Measurements from ENCODE around the gene FBXL19.

The FBXL19 gene

GRCh38 chr16:30902029-30902972 lies 21.1 kb upstream of the FBXL19 start (continued):
- no peak for TF ChIP-seq ZNF280D (tag by site-specific recombination; IDR thresholded peaks at IDR 0.05)
- TF ChIP-seq, protein P1, sequence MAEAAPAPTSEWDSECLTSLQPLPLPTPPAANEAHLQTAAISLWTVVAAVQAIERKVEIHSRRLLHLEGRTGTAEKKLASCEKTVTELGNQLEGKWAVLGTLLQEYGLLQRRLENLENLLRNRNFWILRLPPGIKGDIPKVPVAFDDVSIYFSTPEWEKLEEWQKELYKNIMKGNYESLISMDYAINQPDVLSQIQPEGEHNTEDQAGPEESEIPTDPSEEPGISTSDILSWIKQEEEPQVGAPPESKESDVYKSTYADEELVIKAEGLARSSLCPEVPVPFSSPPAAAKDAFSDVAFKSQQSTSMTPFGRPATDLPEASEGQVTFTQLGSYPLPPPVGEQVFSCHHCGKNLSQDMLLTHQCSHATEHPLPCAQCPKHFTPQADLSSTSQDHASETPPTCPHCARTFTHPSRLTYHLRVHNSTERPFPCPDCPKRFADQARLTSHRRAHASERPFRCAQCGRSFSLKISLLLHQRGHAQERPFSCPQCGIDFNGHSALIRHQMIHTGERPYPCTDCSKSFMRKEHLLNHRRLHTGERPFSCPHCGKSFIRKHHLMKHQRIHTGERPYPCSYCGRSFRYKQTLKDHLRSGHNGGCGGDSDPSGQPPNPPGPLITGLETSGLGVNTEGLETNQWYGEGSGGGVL (tag by site-specific recombination; IDR thresholded peaks at IDR 0.05) = 0 out of 2 replicates have a peak, but pooled peaks have one; percentile 15
- no peak for TF ChIP-seq ZNF776 (tag by site-specific recombination; IDR thresholded peaks at IDR 0.05; ENCODE audit: borderline replicate concordance)
- no peak for TF ChIP-seq RBAK (tag by site-specific recombination; IDR thresholded peaks at IDR 0.05)
- TF ChIP-seq ZSCAN4 (tag by site-specific recombination; IDR thresholded peaks at IDR 0.05) = no peak
- no peak for TF ChIP-seq ZNF768 (tag by site-specific recombination; IDR thresholded peaks at IDR 0.05)
- no peak for TF ChIP-seq ZNF555 (tag by site-specific recombination; conservative IDR thresholded peaks at IDR 0.05)
- TF ChIP-seq, protein P2, sequence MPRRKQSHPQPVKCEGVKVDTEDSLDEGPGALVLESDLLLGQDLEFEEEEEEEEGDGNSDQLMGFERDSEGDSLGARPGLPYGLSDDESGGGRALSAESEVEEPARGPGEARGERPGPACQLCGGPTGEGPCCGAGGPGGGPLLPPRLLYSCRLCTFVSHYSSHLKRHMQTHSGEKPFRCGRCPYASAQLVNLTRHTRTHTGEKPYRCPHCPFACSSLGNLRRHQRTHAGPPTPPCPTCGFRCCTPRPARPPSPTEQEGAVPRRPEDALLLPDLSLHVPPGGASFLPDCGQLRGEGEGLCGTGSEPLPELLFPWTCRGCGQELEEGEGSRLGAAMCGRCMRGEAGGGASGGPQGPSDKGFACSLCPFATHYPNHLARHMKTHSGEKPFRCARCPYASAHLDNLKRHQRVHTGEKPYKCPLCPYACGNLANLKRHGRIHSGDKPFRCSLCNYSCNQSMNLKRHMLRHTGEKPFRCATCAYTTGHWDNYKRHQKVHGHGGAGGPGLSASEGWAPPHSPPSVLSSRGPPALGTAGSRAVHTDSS (tag by site-specific recombination; IDR thresholded peaks at IDR 0.05) = no peak
- TF ChIP-seq, protein P3, sequence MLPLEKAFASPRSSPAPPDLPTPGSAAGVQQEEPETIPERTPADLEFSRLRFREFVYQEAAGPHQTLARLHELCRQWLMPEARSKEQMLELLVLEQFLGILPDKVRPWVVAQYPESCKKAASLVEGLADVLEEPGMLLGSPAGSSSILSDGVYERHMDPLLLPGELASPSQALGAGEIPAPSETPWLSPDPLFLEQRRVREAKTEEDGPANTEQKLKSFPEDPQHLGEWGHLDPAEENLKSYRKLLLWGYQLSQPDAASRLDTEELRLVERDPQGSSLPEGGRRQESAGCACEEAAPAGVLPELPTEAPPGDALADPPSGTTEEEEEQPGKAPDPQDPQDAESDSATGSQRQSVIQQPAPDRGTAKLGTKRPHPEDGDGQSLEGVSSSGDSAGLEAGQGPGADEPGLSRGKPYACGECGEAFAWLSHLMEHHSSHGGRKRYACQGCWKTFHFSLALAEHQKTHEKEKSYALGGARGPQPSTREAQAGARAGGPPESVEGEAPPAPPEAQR (tag by site-specific recombination; IDR thresholded peaks at IDR 0.05) = no peak
- TF ChIP-seq ZEB2 (tag by site-specific recombination; IDR thresholded peaks at IDR 0.05) = 0 out of 2 replicates have a peak, but pooled peaks have one; percentile 22
- no peak for TF ChIP-seq ZNF248 (tag by site-specific recombination; IDR thresholded peaks at IDR 0.05)
- TF ChIP-seq ZBTB48 (tag by site-specific recombination; IDR thresholded peaks at IDR 0.05) = no peak
- TF ChIP-seq KLF17 (tag by site-specific recombination; IDR thresholded peaks at IDR 0.05) = peak; percentile 67
- TF ChIP-seq ZNF394 (tag by site-specific recombination; IDR thresholded peaks at IDR 0.05; ENCODE audit: borderline replicate concordance) = no peak; the same call in 1 of the 2 replicates
- TF ChIP-seq KLF16 (tag by site-specific recombination; IDR thresholded peaks at IDR 0.05) = no peak
- TF ChIP-seq, protein P4, sequence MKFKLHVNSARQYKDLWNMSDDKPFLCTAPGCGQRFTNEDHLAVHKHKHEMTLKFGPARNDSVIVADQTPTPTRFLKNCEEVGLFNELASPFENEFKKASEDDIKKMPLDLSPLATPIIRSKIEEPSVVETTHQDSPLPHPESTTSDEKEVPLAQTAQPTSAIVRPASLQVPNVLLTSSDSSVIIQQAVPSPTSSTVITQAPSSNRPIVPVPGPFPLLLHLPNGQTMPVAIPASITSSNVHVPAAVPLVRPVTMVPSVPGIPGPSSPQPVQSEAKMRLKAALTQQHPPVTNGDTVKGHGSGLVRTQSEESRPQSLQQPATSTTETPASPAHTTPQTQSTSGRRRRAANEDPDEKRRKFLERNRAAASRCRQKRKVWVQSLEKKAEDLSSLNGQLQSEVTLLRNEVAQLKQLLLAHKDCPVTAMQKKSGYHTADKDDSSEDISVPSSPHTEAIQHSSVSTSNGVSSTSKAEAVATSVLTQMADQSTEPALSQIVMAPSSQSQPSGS (tag by site-specific recombination; IDR thresholded peaks at IDR 0.05; ENCODE audit: low read depth) = no peak
- 0 out of 2 replicates have a peak, but pooled peaks have one; percentile 33 for TF ChIP-seq ZNF24 (tag by site-specific recombination; IDR thresholded peaks at IDR 0.05)
- TF ChIP-seq ZNF501 (tag by site-specific recombination; IDR thresholded peaks at IDR 0.05) = no peak
- TF ChIP-seq ZSCAN5A (tag by site-specific recombination; IDR thresholded peaks at IDR 0.05) = peak; percentile 59; the same call in 1 of the 2 replicates
- no peak for TF ChIP-seq ZNF777 (tag by site-specific recombination; IDR thresholded peaks at IDR 0.05; ENCODE audit: borderline replicate concordance)
- no peak for TF ChIP-seq GFI1B (tag by site-specific recombination; IDR thresholded peaks at IDR 0.05)
- TF ChIP-seq, protein P5, sequence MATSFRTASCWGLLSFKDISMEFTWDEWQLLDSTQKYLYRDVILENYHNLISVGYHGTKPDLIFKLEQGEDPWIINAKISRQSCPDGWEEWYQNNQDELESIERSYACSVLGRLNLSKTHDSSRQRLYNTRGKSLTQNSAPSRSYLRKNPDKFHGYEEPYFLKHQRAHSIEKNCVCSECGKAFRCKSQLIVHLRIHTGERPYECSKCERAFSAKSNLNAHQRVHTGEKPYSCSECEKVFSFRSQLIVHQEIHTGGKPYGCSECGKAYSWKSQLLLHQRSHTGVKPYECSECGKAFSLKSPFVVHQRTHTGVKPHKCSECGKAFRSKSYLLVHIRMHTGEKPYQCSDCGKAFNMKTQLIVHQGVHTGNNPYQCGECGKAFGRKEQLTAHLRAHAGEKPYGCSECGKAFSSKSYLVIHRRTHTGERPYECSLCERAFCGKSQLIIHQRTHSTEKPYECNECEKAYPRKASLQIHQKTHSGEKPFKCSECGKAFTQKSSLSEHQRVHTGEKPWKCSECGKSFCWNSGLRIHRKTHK (tag by site-specific recombination; IDR thresholded peaks at IDR 0.05) = no peak
